Transverse colon (tissue), 4 donors: ENCODE data around the gene HEXD. TPM values are rescaled to one million over a fixed set of nuclear protein-coding genes. Genes with fewer than 3 reads are reported as not detected.

ENCODE experiments used
- DNase-seq: peaks from one replicate; pipeline ENCODE4 v3.0.0-alpha.2; 2019
- H3K27ac ChIP-seq, 4 donors: fragments of 200-600 bp; sonication (generic); 2 replicates each; pipeline ENCODE4 v1.5.1; 2016 to 2018; ENCODE audit warnings: inconsistent platforms in 4 of 4
- H3K27me3 ChIP-seq: fragments of 200-600 bp; sonication (generic); 2 replicates; pipeline ENCODE4 v1.5.1; 2017; ENCODE audit warnings: inconsistent platforms
- H3K36me3 ChIP-seq, 4 donors: fragments of 200-600 bp; sonication (generic); 2 replicates each; pipeline ENCODE4 v1.5.1; 2017 to 2019; ENCODE audit warnings: inconsistent platforms in 4 of 4
- H3K4me1 ChIP-seq, 4 donors: fragments of 200-600 bp; sonication (generic); 2 replicates each; pipeline ENCODE4 v1.5.1; 2017 to 2020; ENCODE audit warnings: inconsistent platforms in 4 of 4
- H3K4me3 ChIP-seq, 4 donors: fragments of 200-600 bp; sonication (generic); 1 replicate in 1 of 4; 2 replicates in 3 of 4; pipeline versions ENCODE4 v1.5.1 to v1.6.1; 2017 to 2019; ENCODE audit warnings: inconsistent platforms in 4 of 4
- H3K9me3 ChIP-seq, 2 donors: fragments of 200-600 bp; sonication (generic); 2 replicates each; pipeline ENCODE4 v1.5.1; 2017 to 2019; ENCODE audit warnings: inconsistent platforms in 2 of 2
- CTCF ChIP-seq, 5 experiments: fragments of 200-600 bp in 3 of 5; fragments of 450-650 bp in 2 of 5; sonication (generic) in 3 of 5; IDR thresholded peaks; 1 replicate in 2 of 5; 2 replicates in 3 of 5; pipeline ENCODE4 v1.5.1; 2016 to 2017; ENCODE audit warnings: antibody characterized with exemption in 5 of 5, inconsistent platforms in 3 of 5, mild to moderate bottlenecking in 2 of 5, moderate library complexity in 1 of 5
- EP300 ChIP-seq: sonication (generic); formaldehyde crosslinking; IDR thresholded peaks from one replicate; pipeline ENCODE4 v1.6.1; 2017; ENCODE audit warnings: antibody characterized with exemption, low read depth
- POLR2A ChIP-seq: fragments of 450-650 bp; IDR thresholded peaks from one replicate; pipeline ENCODE4 v1.6.1; 2016; ENCODE audit warnings: antibody characterized with exemption, mild to moderate bottlenecking, moderate library complexity
- POLR2AphosphoS5 ChIP-seq, 3 donors: sonication (generic); formaldehyde crosslinking; IDR thresholded peaks; one replicate each; pipeline ENCODE4 v1.6.1; 2016; ENCODE audit warnings: antibody characterized with exemption in 3 of 3
- WGBS, 2 donors: methylation state at CpG; one replicate each; pipeline ENCODE4 v1.1.5; 2018; ENCODE audit warnings: low coverage in 1 of 2; 5-methylcytosine and 5-hydroxymethylcytosine counted together
- in situ Hi-C, 4 donors: fragments of 200-750 bp; cut with MboI; loops; one replicate each; pipeline versions ENCODE4 v1.15.0 to v1.15.1; 2017; ENCODE audit warnings: low sequenced_read_pairs in 3 of 4, low pct_ligation_motif_present in 1 of 4, low pct_unique_long_range_greater_than_20kb in 1 of 4
- intact Hi-C: fragments of 100-400 bp; cut with DNase I; formaldehyde crosslinking; loops from one replicate; pipeline ENCODE4 v1.15.1; 2023; ENCODE audit warnings: low total_unique reads
- total RNA-seq, 4 donors: library from RNA; depleted of rRNA; stranded (reverse); fragments of >200 nt; gene quantifications; one replicate each; pipeline ENCODE4 v1.1.0, GENCODE V29; 2016

Gene HEXD
- total RNA-seq, 4 donors from 2014 or later = 45.5 to 258 (median 102) TPM

- TF ChIP-seq EP300 (no peak), POLR2A (no peak), POLR2AphosphoS5 (IDR thresholded peaks at IDR 0.05) (no peak), CTCF (IDR thresholded peaks at IDR 0.05) (no peak)
- no peaks in the 10 kb centered on the region for H3K4me1 ChIP-seq
- intact Hi-C loops (no loop called here), in situ Hi-C loops (no loop called here)
- H3K36me3 ChIP-seq = no peaks in the 10 kb centered on the region
- no peaks in the 10 kb centered on the region for H3K27me3 ChIP-seq
- no peak overlapping the region for H3K27ac ChIP-seq
- H3K4me3 ChIP-seq = no peak overlapping the region
- no peaks in the 10 kb centered on the region for H3K9me3 ChIP-seq
- 79% methylated on average over 6 of the region's 8 CpGs; no CpG with 5 or more reads in 1 of the 2 donors for WGBS, 2 donors
- DNase-seq = no peak
These were observed 13.9 kb downstream of the HEXD start for GRCh38 chr17:82432017-82432416.

- Histone ChIP-seq H3K4me1 (no peaks in the 10 kb centered on the region), H3K27ac (no peak overlapping the region), H3K27me3 (no peaks in the 10 kb centered on the region), H3K36me3 (no peaks in the 10 kb centered on the region), H3K9me3 (no peaks in the 10 kb centered on the region), H3K4me3 (no peak overlapping the region)
- in situ Hi-C loops (no loop called here), intact Hi-C loops (no loop called here)
- no peak for TF ChIP-seq CTCF (IDR thresholded peaks at IDR 0.05)
- no peak for TF ChIP-seq POLR2AphosphoS5 (IDR thresholded peaks at IDR 0.05)
- no peak for TF ChIP-seq POLR2A
- TF ChIP-seq EP300 = no peak
- no peak for DNase-seq
- 94% methylated on average over 30 of the region's 32 CpGs; no CpG with 5 or more reads in 1 of the 2 donors for WGBS, 2 donors
These were observed 15.5 kb downstream of the HEXD start for GRCh38 chr17:82433560-82434215.

- TF ChIP-seq POLR2A (no peak), POLR2AphosphoS5 (IDR thresholded peaks at IDR 0.05) (no peak), EP300 (no peak), CTCF (IDR thresholded peaks at IDR 0.05) (no peak)
- intact Hi-C loops (no loop called here), in situ Hi-C loops (no loop called here)
- H3K27me3 ChIP-seq = no peaks in the 10 kb centered on the region
- no peaks in the 10 kb centered on the region for H3K36me3 ChIP-seq
- WGBS, 2 donors = 36% methylated on average over 3 of the region's 3 CpGs; no CpG with 5 or more reads in 1 of the 2 donors
- no peaks in the 10 kb centered on the region for H3K4me1 ChIP-seq
- no peaks in the 10 kb centered on the region for H3K9me3 ChIP-seq
- H3K4me3 ChIP-seq = no peak overlapping the region
- H3K27ac ChIP-seq = no peak overlapping the region
- DNase-seq = peak; percentile 52
These were observed 16.0 kb downstream of the HEXD start for GRCh38 chr17:82434216-82434565.

GRCh38 chr17:82435103-82435502 lies 17.0 kb downstream of the HEXD start:
- in situ Hi-C loops (no loop called here), intact Hi-C loops (no loop called here)
- Histone ChIP-seq H3K4me1 (no peaks in the 10 kb centered on the region), H3K36me3 (no peaks in the 10 kb centered on the region), H3K27me3 (no peaks in the 10 kb centered on the region), H3K4me3 (no peak overlapping the region), H3K9me3 (no peaks in the 10 kb centered on the region), H3K27ac (no peak overlapping the region)
- TF ChIP-seq CTCF (IDR thresholded peaks at IDR 0.05) (no peak), EP300 (no peak), POLR2A (no peak), POLR2AphosphoS5 (IDR thresholded peaks at IDR 0.05) (no peak)
- WGBS, 2 donors = 94% methylated on average over 12 of the region's 12 CpGs; no CpG with 5 or more reads in 1 of the 2 donors
- DNase-seq = no peak
